ENCODE measurements around the gene APBB2.

The APBB2 gene

DNA sequence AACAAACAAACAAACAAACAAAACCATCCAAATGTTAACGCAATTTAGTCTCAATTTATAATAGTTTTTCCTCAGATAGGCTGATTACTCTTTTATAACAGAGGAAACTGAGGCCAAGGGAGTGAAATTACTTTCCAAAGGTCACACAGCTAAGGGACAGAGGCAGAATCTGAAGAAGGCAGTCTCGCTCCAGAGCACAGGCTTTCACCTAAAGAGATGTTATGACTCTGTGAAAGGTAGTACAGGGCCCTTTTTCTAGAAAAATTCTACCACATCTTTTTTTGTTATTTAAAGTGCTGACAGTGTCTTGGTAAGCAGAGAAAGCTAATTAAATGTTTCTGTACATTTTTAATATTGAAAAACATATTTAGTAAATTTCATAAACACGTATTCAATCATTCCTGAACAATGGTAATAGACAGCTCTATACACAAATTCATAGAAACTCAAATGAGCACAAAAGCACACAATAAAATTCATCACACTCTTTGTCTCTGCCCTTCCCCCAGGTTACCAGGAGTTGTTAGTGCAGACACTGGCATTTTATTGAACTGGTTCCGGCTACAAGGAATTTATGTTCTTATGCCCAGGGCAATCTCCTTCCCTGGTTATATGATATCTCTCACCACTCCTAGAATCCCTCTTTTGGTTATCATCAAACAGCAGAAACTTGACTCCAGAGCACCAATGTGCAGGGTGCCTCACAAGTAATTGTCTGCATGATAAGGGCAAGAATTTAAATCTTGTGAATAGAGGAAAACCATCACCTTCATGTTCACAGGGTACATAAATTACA, 7.7 kb upstream of the APBB2 start:
- Histone ChIP-seq H3K36me3 (ENCODE audit: insufficient read depth, low read length) (no peaks in the 10 kb centered on the region), H3K9me3 (ENCODE audit: low read depth, low read length) (no peaks in the 10 kb centered on the region), H3K4me3 (no peak overlapping the region), H3K27ac (no peak overlapping the region), H3K9ac (ENCODE audit: insufficient read length) (no peak overlapping the region)
- DNase-seq (ENCODE audit: low read depth, low spot score), result no peak
- TF ChIP-seq POLR2AphosphoS5 (IDR thresholded peaks at IDR 0.05; ENCODE audit: borderline replicate concordance, low read depth, low read length) (no peak), EZH2 (IDR thresholded peaks at IDR 0.05) (no peak), FOXP2 (optimal IDR thresholded peaks at IDR 0.05; ENCODE audit: control extremely low read depth, extremely low read length, insufficient read depth) (no peak)

DNA sequence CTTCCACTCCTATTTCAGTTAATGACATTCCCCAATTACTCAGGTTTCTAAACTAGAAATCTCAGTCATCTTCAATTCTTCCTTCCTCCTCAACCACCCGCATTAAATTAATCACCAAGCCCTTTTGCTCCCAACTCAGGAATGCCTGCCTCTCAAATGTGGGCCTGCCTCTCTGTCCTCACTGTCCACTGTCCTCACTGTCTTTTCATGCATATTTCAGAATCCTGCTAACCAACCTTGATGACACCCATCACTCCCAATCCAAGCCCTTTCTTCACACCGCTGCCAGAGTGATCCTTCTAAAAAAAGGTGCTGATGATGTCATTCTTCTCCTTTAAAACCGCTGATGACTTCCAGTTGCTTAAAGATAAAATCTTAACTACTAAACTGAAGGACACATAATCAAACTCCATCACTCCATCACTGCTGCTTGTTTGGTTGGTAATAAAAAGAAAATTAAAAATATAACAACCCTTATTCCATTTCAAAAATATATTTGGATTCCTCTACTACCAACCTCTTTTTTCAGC, 5.1 kb upstream of the APBB2 start:
- Histone ChIP-seq H3K36me3 (ENCODE audit: insufficient read depth, low read length) (no peaks in the 10 kb centered on the region), H3K27ac (no peak overlapping the region), H3K9ac (ENCODE audit: insufficient read length) (no peak overlapping the region), H3K4me3 (no peak overlapping the region), H3K9me3 (ENCODE audit: low read depth, low read length) (no peaks in the 10 kb centered on the region)
- DNase-seq (ENCODE audit: low read depth, low spot score), result no peak
- TF ChIP-seq POLR2AphosphoS5 (IDR thresholded peaks at IDR 0.05; ENCODE audit: borderline replicate concordance, low read depth, low read length) (no peak), FOXP2 (optimal IDR thresholded peaks at IDR 0.05; ENCODE audit: control extremely low read depth, extremely low read length, insufficient read depth) (no peak), EZH2 (IDR thresholded peaks at IDR 0.05) (no peak)

DNA sequence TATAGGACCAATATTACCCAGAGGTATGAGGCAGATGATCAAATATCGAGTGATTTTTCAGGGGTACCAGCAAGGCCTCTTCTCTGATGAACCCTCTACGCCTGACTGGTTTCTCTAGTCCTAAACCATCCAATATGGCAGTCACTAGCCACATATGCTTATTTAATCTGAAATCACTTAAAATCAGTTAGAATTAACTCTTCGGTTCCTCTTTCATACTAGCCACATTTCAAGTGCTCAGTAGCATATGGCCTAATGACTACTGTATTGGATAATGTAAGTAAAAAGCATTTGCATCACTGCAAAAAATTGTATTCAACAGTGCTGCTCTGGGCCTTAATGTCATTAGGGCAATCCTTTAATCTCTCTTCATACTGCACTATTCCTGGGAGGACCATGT, 4.4 kb upstream of the APBB2 start:
- Histone ChIP-seq H3K9ac (ENCODE audit: insufficient read length) (no peak overlapping the region), H3K9me3 (ENCODE audit: low read depth, low read length) (no peaks in the 10 kb centered on the region), H3K36me3 (ENCODE audit: insufficient read depth, low read length) (no peaks in the 10 kb centered on the region), H3K4me3 (no peak overlapping the region), H3K27ac (no peak overlapping the region)
- TF ChIP-seq POLR2AphosphoS5 (IDR thresholded peaks at IDR 0.05; ENCODE audit: borderline replicate concordance, low read depth, low read length), result no peak
- TF ChIP-seq EZH2 (IDR thresholded peaks at IDR 0.05), result no peak
- TF ChIP-seq FOXP2 (optimal IDR thresholded peaks at IDR 0.05; ENCODE audit: control extremely low read depth, extremely low read length, insufficient read depth), result no peak
- no peak for DNase-seq (ENCODE audit: low read depth, low spot score)

DNA sequence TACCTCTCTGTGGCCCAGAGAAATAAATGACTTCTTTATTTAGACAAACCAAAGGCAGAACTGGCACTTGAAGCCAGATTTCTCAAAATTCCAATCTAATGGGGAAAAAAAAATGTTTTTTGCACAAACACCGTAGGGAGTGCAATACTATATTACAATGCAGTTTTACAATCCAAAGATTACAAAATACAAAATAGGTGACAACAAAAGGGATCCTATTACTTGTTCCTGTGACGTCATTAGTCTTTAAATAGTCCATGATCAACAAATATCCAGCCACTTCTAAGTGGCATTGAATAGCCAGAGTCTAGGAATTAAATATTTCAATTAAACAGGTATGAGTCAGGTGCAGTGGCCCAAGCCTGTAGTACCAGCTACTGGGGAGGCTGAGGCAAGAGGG, 3.0 kb upstream of the APBB2 start:
- Histone ChIP-seq H3K9ac (ENCODE audit: insufficient read length) (peak overlapping the region; percentile 90), H3K9me3 (ENCODE audit: low read depth, low read length) (no peaks in the 10 kb centered on the region), H3K27ac (peak overlapping the region; percentile 85; the same call in 1 of the 2 replicates), H3K4me3 (0 out of 2 replicates have a peak overlapping the region, but pooled peaks have one; percentile 88), H3K36me3 (ENCODE audit: insufficient read depth, low read length) (no peaks in the 10 kb centered on the region)
- DNase-seq (ENCODE audit: low read depth, low spot score), result no peak
- no peak for TF ChIP-seq POLR2AphosphoS5 (IDR thresholded peaks at IDR 0.05; ENCODE audit: borderline replicate concordance, low read depth, low read length)
- TF ChIP-seq EZH2 (IDR thresholded peaks at IDR 0.05), result no peak
- TF ChIP-seq FOXP2 (optimal IDR thresholded peaks at IDR 0.05; ENCODE audit: control extremely low read depth, extremely low read length, insufficient read depth), result no peak

DNA sequence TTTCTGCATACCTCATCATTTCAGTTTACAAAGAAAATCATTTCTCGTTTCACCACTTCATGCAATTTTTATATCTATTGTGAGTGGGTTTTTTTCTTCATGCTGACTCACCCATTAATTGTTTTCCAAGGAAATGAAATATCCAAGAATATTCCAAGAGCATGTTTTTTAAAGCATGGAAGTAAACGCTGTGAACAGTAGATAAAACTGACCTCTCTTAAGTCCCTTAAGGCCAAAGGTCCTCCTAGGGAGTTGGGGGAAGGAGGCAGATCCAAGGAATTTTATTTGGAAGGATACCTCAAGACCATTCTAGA, 2.6 kb upstream of the APBB2 start:
- Histone ChIP-seq H3K9me3 (ENCODE audit: low read depth, low read length) (no peaks in the 10 kb centered on the region), H3K36me3 (ENCODE audit: insufficient read depth, low read length) (no peaks in the 10 kb centered on the region), H3K4me3 (peak overlapping the region; percentile 88), H3K9ac (ENCODE audit: insufficient read length) (peak overlapping the region; percentile 90), H3K27ac (peak overlapping the region; percentile 85; the same call in 1 of the 2 replicates)
- no peak for TF ChIP-seq FOXP2 (optimal IDR thresholded peaks at IDR 0.05; ENCODE audit: control extremely low read depth, extremely low read length, insufficient read depth)
- no peak for TF ChIP-seq EZH2 (IDR thresholded peaks at IDR 0.05)
- TF ChIP-seq POLR2AphosphoS5 (IDR thresholded peaks at IDR 0.05; ENCODE audit: borderline replicate concordance, low read depth, low read length), result no peak
- DNase-seq (ENCODE audit: low read depth, low spot score), result no peak

DNA sequence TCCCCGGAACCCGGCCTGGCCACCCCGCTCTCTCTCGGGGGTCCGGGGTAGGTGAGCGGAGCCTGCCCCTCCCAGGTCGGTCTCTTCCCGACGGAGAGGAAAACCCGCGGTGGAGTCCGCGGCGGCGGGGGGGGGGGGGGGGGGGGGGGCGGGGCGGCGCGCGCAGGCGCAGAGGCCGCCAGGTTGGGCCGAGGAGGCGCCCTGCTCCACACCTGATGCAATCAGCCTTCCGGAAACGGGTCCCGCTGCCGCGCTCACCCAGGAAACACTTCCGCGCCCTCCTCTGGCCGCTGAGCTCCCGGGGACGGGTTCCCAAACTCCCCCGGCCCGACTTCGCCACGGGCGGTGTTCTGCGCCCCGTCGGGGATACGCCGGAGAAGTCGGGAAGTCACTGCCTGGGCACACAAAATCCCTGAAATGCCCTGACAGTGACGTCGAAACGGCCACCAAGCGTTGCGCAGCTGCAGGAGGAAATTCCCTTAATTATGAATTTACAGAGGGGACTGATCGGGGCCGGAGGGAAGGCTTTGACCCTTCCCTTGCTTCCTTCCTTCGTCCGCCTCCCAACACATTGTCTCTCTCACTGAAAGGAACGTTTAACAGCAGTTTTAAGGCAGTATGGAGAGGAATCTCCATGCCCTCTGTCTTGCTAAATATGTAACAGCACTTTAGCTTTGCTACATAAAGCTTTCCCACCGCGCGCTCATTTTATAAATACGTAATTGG, 2.1 kb upstream of the APBB2 start:
- DNase-seq (ENCODE audit: low read depth, low spot score), result peak; percentile 66
- Histone ChIP-seq H3K9ac (ENCODE audit: insufficient read length) (peak overlapping the region; percentile 90), H3K36me3 (ENCODE audit: insufficient read depth, low read length) (no peaks in the 10 kb centered on the region), H3K9me3 (ENCODE audit: low read depth, low read length) (no peaks in the 10 kb centered on the region), H3K27ac (peak overlapping the region; percentile 85), H3K4me3 (peak overlapping the region; percentile 88)
- no peak for TF ChIP-seq FOXP2 (optimal IDR thresholded peaks at IDR 0.05; ENCODE audit: control extremely low read depth, extremely low read length, insufficient read depth)
- TF ChIP-seq POLR2AphosphoS5 (IDR thresholded peaks at IDR 0.05; ENCODE audit: borderline replicate concordance, low read depth, low read length), result peak; percentile 83
- no peak for TF ChIP-seq EZH2 (IDR thresholded peaks at IDR 0.05)

DNA sequence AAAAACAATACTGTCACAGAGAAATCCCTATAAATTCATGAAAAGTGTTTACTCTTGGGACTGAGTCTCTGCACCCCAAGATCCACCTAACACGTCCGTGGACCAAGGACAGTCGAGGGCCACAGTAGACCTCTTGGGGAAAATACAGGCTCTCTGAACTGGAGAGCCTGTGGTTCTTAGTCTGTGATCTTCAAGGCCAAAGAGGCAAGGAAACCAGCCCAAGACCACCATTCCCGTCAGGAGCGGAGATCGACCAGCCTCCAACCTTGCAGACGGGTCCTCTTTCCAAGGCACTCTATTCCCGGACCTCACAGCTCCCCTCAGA, 1.6 kb upstream of the APBB2 start:
- peak overlapping the region; percentile 76 for H3K9ac ChIP-seq (ENCODE audit: insufficient read length)
- H3K27ac ChIP-seq, result no peak overlapping the region
- H3K9me3 ChIP-seq (ENCODE audit: low read depth, low read length), result no peaks in the 10 kb centered on the region
- no peak for TF ChIP-seq FOXP2 (optimal IDR thresholded peaks at IDR 0.05; ENCODE audit: control extremely low read depth, extremely low read length, insufficient read depth)
- TF ChIP-seq EZH2 (IDR thresholded peaks at IDR 0.05), result no peak
- TF ChIP-seq POLR2AphosphoS5 (IDR thresholded peaks at IDR 0.05; ENCODE audit: borderline replicate concordance, low read depth, low read length), result no peak
- no peak for DNase-seq (ENCODE audit: low read depth, low spot score)
- H3K36me3 ChIP-seq (ENCODE audit: insufficient read depth, low read length), result no peaks in the 10 kb centered on the region
- H3K4me3 ChIP-seq, result peak overlapping the region; percentile 88

DNA sequence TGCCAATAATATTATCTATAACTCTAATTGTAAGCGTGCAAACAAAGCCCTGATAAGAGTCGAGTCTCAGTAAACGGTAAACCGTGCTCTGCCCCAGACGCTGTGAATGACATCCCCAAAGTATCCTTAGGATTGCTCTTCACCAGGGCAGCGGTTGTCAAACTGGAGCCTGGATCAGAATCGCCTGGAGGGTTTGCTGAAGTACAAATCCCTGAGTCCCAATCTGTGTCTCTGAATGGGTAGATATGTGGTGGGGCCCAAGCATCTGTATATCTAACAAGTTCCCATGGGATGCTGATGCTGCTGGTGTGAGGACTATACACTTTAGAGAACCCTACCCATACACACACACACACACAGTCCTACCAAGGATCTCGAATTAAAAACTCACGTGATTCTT, 813 bp upstream of the APBB2 start:
- peak overlapping the region; percentile 71 for H3K4me3 ChIP-seq
- no peaks in the 10 kb centered on the region for H3K9me3 ChIP-seq (ENCODE audit: low read depth, low read length)
- no peak for DNase-seq (ENCODE audit: low read depth, low spot score)
- H3K9ac ChIP-seq (ENCODE audit: insufficient read length), result no peak overlapping the region
- no peak for TF ChIP-seq FOXP2 (optimal IDR thresholded peaks at IDR 0.05; ENCODE audit: control extremely low read depth, extremely low read length, insufficient read depth)
- TF ChIP-seq EZH2 (IDR thresholded peaks at IDR 0.05), result no peak
- no peak for TF ChIP-seq POLR2AphosphoS5 (IDR thresholded peaks at IDR 0.05; ENCODE audit: borderline replicate concordance, low read depth, low read length)
- peak overlapping the region; percentile 42; the same call in 1 of the 2 replicates for H3K27ac ChIP-seq
- no peaks in the 10 kb centered on the region for H3K36me3 ChIP-seq (ENCODE audit: insufficient read depth, low read length)
